Right atrium auricular region (tissue), 2 donors: ENCODE data around the gene HSPA5. TPM values are rescaled to one million over a fixed set of nuclear protein-coding genes. Genes with fewer than 3 reads are reported as not detected.
"Not testable (repeated sequence)": the region's sequence is repeated elsewhere in the genome, so short reads cannot be mapped to it uniquely, and the experiment has no call there.

ENCODE experiments used
- DNase-seq: peaks from one replicate; pipeline ENCODE4 v3.0.0-alpha.2; 2019; ENCODE audit warnings: low spot score
- H3K27ac ChIP-seq, 2 donors: fragments of 200-600 bp; sonication (generic); 1 replicate in 1 of 2; 2 replicates in 1 of 2; pipeline ENCODE4 v1.5.1; 2016 to 2019
- H3K27me3 ChIP-seq, 2 donors: fragments of 200-600 bp; sonication (generic); one replicate each; pipeline versions ENCODE4 v1.5.1 to v1.6.0; 2017 to 2019
- H3K36me3 ChIP-seq: fragments of 200-600 bp; sonication (generic); one replicate; pipeline ENCODE4 v1.5.1; 2016
- H3K4me1 ChIP-seq, 2 donors: fragments of 200-600 bp; sonication (generic); one replicate each; pipeline versions ENCODE4 v1.5.1 to v1.6.0; 2017 to 2019
- H3K4me3 ChIP-seq, 2 donors: fragments of 200-600 bp; sonication (generic); 1 replicate in 1 of 2; 2 replicates in 1 of 2; pipeline ENCODE4 v1.5.1; 2017 to 2019; ENCODE audit warnings: mild to moderate bottlenecking in 1 of 2, moderate library complexity in 1 of 2
- H3K9me3 ChIP-seq, 2 donors: fragments of 200-600 bp; sonication (generic); one replicate each; pipeline ENCODE4 v1.5.1; 2019
- CTCF ChIP-seq, 2 donors: fragments of 200-600 bp; sonication (generic); IDR thresholded peaks; one replicate each; pipeline ENCODE4 v1.5.1; 2019; ENCODE audit warnings: antibody characterized with exemption in 2 of 2
- total RNA-seq, 2 donors: library from RNA; depleted of rRNA; stranded (reverse); fragments of >200 nt; gene quantifications; one replicate each; pipeline ENCODE4 v1.1.0, GENCODE V29; 2016

The HSPA5 gene
- total RNA-seq, 2 donors from 2014 or later: 128 to 162 TPM

- Histone ChIP-seq H3K27ac (no peak overlapping the region), H3K27me3 (no peaks in the 10 kb centered on the region), H3K9me3 (no peaks in the 10 kb centered on the region), H3K4me3 (no peak overlapping the region), H3K4me1 (peaks cover 0 to 40% of the 10 kb centered on the region in 2 donors), H3K36me3 (peaks cover 60% of the 10 kb centered on the region)
- TF ChIP-seq CTCF (IDR thresholded peaks at IDR 0.05): no peak
- DNase-seq: no peak
Observed at GRCh38 chr9:125233678-125234077, 7.5 kb downstream of the HSPA5 start.

GRCh38 chr9:125227761-125228160, 13.4 kb downstream of the HSPA5 start:
- no peak for DNase-seq
- Histone ChIP-seq H3K36me3 (peaks cover 21% of the 10 kb centered on the region), H3K4me3 (no peak overlapping the region)

GRCh38 chr9:125224858-125225257, 16.3 kb downstream of the HSPA5 start:
- not testable (repeated sequence) for H3K4me3 ChIP-seq, DNase-seq, H3K9me3 ChIP-seq, H3K4me1 ChIP-seq, H3K27me3 ChIP-seq, H3K27ac ChIP-seq
- H3K36me3 ChIP-seq: peaks cover 12% of the 10 kb centered on the region

More at GRCh38 chr9:125227761-125228160, 13.4 kb downstream of the HSPA5 start:
- H3K27me3 ChIP-seq: no peaks in the 10 kb centered on the region
- no peak for TF ChIP-seq CTCF (IDR thresholded peaks at IDR 0.05)
- H3K27ac ChIP-seq: no peak overlapping the region
- H3K9me3 ChIP-seq: no peaks in the 10 kb centered on the region
- H3K4me1 ChIP-seq: no peaks in the 10 kb centered on the region

- H3K4me1 ChIP-seq: no peaks in the 10 kb centered on the region
- no peaks in the 10 kb centered on the region for H3K9me3 ChIP-seq
- no peaks in the 10 kb centered on the region for H3K27me3 ChIP-seq
- no peak overlapping the region for H3K4me3 ChIP-seq
- no peaks in the 10 kb centered on the region for H3K36me3 ChIP-seq
- no peak for TF ChIP-seq CTCF (IDR thresholded peaks at IDR 0.05)
- DNase-seq: no peak
- H3K27ac ChIP-seq: no peak overlapping the region
Observed at GRCh38 chr9:125218621-125219020, 22.5 kb downstream of the HSPA5 start.

- Histone ChIP-seq H3K27ac (no peak overlapping the region), H3K9me3 (no peaks in the 10 kb centered on the region), H3K4me3 (no peak overlapping the region), H3K4me1 (no peaks in the 10 kb centered on the region), H3K27me3 (no peaks in the 10 kb centered on the region), H3K36me3 (peaks cover 17% of the 10 kb centered on the region)
- no peak for TF ChIP-seq CTCF (IDR thresholded peaks at IDR 0.05)
- DNase-seq: no peak
Observed at GRCh38 chr9:125214186-125214585, 27.0 kb downstream of the HSPA5 start.

- no peaks in the 10 kb centered on the region for H3K27me3 ChIP-seq
- H3K4me3 ChIP-seq: no peak overlapping the region
- H3K36me3 ChIP-seq: peaks cover 21% of the 10 kb centered on the region
- H3K27ac ChIP-seq: no peak overlapping the region
- H3K4me1 ChIP-seq: peaks cover 0 to 9% of the 10 kb centered on the region in 2 donors
- no peak for DNase-seq
- no peaks in the 10 kb centered on the region for H3K9me3 ChIP-seq
- no peak for TF ChIP-seq CTCF (IDR thresholded peaks at IDR 0.05)
Observed at GRCh38 chr9:125204477-125204876, 36.7 kb downstream of the HSPA5 start.
